ENCODE measurements around the gene FADS1.

Gene FADS1

GRCh38 chr11:61775606-61776554, 40.9 kb downstream of the FADS1 start:
- DNase-seq (ENCODE audit: low read depth): no peak
- H3K4me3 ChIP-seq (ENCODE audit: low read depth, low read length): no peak overlapping the region
- TF ChIP-seq CTCF (conservative IDR thresholded peaks at IDR 0.05; ENCODE audit: low read depth, low read length): no peak

- no peak overlapping the region for H3K4me3 ChIP-seq (ENCODE audit: low read depth, low read length)
- no peak for TF ChIP-seq CTCF (conservative IDR thresholded peaks at IDR 0.05; ENCODE audit: low read depth, low read length)
- DNase-seq (ENCODE audit: low read depth): no peak
Observed at GRCh38 chr11:61775106-61775505, 41.7 kb downstream of the FADS1 start.

GRCh38 chr11:61774411-61774810, 42.4 kb downstream of the FADS1 start:
- no peak overlapping the region for H3K4me3 ChIP-seq (ENCODE audit: low read depth, low read length)
- DNase-seq (ENCODE audit: low read depth): no peak
- TF ChIP-seq CTCF (conservative IDR thresholded peaks at IDR 0.05; ENCODE audit: low read depth, low read length): no peak

- DNase-seq (ENCODE audit: low read depth): no peak
- no peak overlapping the region for H3K4me3 ChIP-seq (ENCODE audit: low read depth, low read length)
- no peak for TF ChIP-seq CTCF (conservative IDR thresholded peaks at IDR 0.05; ENCODE audit: low read depth, low read length)
Observed at GRCh38 chr11:61773809-61774208, 43.0 kb downstream of the FADS1 start.

GRCh38 chr11:61773356-61773755, 43.4 kb downstream of the FADS1 start:
- TF ChIP-seq CTCF (conservative IDR thresholded peaks at IDR 0.05; ENCODE audit: low read depth, low read length): no peak
- no peak overlapping the region for H3K4me3 ChIP-seq (ENCODE audit: low read depth, low read length)

GRCh38 chr11:61771985-61772455, 44.8 kb downstream of the FADS1 start:
- no peak for TF ChIP-seq CTCF (conservative IDR thresholded peaks at IDR 0.05; ENCODE audit: low read depth, low read length)
- no peak for DNase-seq (ENCODE audit: low read depth)
- H3K4me3 ChIP-seq (ENCODE audit: low read depth, low read length): no peak overlapping the region

More at GRCh38 chr11:61773356-61773755, 43.4 kb downstream of the FADS1 start:
- no peak for DNase-seq (ENCODE audit: low read depth)

Measured in choroid plexus epithelial cell (primary cell).